CD4-positive, alpha-beta T cell treated with Interferon gamma for 1 hour (primary cell): Measurements from ENCODE around the gene RHOF.
A peak's percentile ranks its signal among the peaks of the same experiment; 100 is the strongest.
"Not testable (repeated sequence)": the region's sequence is repeated elsewhere in the genome, so short reads cannot be mapped to it uniquely, and the experiment has no call there.

Experiments
- DNase-seq: peaks from one replicate; pipeline ENCODE4 v3.0.0-alpha.2; 2020

RHOF gene

GRCh38 chr12:121791671-121792551 lies 1.6 kb downstream of the RHOF start:
- peak; percentile 59 for DNase-seq

- not testable (repeated sequence) for DNase-seq
These were observed 2.7 kb downstream of the RHOF start for GRCh38 chr12:121790785-121791184.

- peak; percentile 96 for DNase-seq
These were observed 3.4 kb downstream of the RHOF start for GRCh38 chr12:121789800-121790728.

- peak; percentile 68 for DNase-seq
These were observed 4.2 kb downstream of the RHOF start for GRCh38 chr12:121789233-121789781.

- DNase-seq: no peak
These were observed 5.2 kb downstream of the RHOF start for GRCh38 chr12:121788176-121788818.

- DNase-seq: peak; percentile 58
These were observed 6.1 kb downstream of the RHOF start for GRCh38 chr12:121787063-121788025.

GRCh38 chr12:121786440-121786825 lies 7.1 kb downstream of the RHOF start:
- peak; percentile 56 for DNase-seq

- DNase-seq: no peak
These were observed 9.0 kb downstream of the RHOF start for GRCh38 chr12:121784460-121784859.

GRCh38 chr12:121783766-121784165 lies 9.7 kb downstream of the RHOF start:
- DNase-seq: no peak

- peak; percentile 50 for DNase-seq
These were observed 11.2 kb downstream of the RHOF start for GRCh38 chr12:121781998-121782979.

- DNase-seq: no peak
These were observed 11.9 kb downstream of the RHOF start for GRCh38 chr12:121781484-121781997.

GRCh38 chr12:121780429-121780828 lies 13.1 kb downstream of the RHOF start:
- no peak for DNase-seq

GRCh38 chr12:121779422-121779895 lies 14.0 kb downstream of the RHOF start:
- DNase-seq: no peak

- no peak for DNase-seq
These were observed 14.7 kb downstream of the RHOF start for GRCh38 chr12:121778567-121779421.

- DNase-seq: peak; percentile 84
These were observed 17.0 kb downstream of the RHOF start for GRCh38 chr12:121776190-121777098.

GRCh38 chr12:121775501-121775900 lies 18.0 kb downstream of the RHOF start:
- no peak for DNase-seq

- DNase-seq: no peak
These were observed 18.5 kb downstream of the RHOF start for GRCh38 chr12:121774968-121775474.
